ENCODE results near the gene GRID2IP.

DNA sequence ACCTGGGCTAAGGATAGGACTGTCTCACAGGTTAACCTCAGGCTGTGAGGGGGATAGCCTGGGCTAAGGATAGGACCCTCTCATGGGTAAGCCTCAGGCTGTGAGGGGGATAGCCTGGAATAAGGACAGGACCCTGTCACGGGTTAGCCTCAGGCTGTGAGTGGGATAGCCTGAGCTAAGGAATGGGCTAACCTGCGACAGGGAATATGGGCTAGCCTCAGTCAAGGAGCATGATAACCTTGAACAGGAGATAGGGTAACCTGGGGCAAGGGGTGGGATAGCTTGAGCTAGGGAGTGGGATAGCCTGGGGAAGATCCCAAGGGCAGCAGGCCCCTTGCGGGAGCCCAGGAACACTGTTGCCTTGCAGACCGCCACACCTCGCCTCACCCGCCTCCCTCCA lies 42.7 kb downstream of the GRID2IP start:
- TF ChIP-seq CTCF (IDR thresholded peaks at IDR 0.05) (no peak), POLR2AphosphoS5 (IDR thresholded peaks at IDR 0.05) (no peak), POLR2A (IDR thresholded peaks at IDR 0.05) (no peak)

Data from prostate gland (tissue), 2 donors.